ENCODE results near the gene RRM1. TPM values are rescaled to one million over a fixed set of nuclear protein-coding genes. Genes with fewer than 3 reads are reported as not detected.
A peak's percentile ranks its signal among the peaks of the same experiment; 100 is the strongest.

The RRM1 gene
- total RNA-seq, 1 donor from 2014 or later, result 34.1 TPM

DNA sequence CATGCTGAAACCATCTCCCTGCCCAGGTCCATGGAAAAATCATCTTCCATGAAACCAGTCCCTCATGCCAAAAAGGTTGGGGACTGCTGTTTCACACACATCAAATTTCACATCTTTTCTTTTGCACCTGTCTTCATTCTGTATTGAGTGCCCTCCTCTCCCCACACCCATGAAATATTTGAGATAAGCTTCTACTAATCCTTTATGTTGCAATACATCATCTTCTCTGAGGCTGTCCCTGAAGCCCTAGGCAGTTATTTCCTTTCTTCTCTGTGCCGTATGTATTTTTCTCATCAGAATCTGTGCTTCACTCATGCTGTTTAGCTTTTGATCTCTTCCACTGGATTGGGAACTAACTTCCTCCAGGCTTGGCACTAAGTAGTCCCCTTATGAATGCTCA, 40.0 kb upstream of the RRM1 start:
- DNase-seq (ENCODE audit: low spot score), result no peak
- Mint-ChIP-seq H3K9me3 (ENCODE audit: low read depth) (no peaks in the 10 kb centered on the region), H3K4me3 (ENCODE audit: unreplicated experiment) (no peak overlapping the region), H3K36me3 (ENCODE audit: low read depth) (peaks cover 6% of the 10 kb centered on the region), H3K27me3 (ENCODE audit: low read depth) (no peaks in the 10 kb centered on the region), H3K27ac (ENCODE audit: unreplicated experiment) (no peak overlapping the region), H3K4me1 (ENCODE audit: low read depth) (peaks cover 7% of the 10 kb centered on the region)
- TF ChIP-seq, protein P1, sequence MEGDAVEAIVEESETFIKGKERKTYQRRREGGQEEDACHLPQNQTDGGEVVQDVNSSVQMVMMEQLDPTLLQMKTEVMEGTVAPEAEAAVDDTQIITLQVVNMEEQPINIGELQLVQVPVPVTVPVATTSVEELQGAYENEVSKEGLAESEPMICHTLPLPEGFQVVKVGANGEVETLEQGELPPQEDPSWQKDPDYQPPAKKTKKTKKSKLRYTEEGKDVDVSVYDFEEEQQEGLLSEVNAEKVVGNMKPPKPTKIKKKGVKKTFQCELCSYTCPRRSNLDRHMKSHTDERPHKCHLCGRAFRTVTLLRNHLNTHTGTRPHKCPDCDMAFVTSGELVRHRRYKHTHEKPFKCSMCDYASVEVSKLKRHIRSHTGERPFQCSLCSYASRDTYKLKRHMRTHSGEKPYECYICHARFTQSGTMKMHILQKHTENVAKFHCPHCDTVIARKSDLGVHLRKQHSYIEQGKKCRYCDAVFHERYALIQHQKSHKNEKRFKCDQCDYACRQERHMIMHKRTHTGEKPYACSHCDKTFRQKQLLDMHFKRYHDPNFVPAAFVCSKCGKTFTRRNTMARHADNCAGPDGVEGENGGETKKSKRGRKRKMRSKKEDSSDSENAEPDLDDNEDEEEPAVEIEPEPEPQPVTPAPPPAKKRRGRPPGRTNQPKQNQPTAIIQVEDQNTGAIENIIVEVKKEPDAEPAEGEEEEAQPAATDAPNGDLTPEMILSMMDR (IDR thresholded peaks at IDR 0.05), result no peak

DNA sequence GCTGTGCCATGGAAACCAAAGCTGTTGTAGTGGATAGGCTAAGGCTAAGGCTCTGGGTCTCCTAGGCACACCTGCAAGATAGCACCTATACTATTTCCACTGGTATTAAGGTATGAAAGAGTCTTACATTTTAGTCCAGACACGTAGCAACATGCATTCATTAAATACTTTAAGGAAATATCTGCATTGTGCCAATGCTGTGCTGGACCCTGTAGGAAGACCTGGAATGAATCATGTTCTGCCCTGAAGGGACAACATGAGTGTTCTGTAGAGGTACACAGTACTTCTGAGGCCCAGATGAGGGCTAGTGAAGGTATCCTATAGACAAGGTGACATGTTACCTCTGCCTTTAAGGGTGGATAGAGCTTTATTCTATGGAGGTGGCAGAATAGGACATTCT, 35.2 kb upstream of the RRM1 start:
- Mint-ChIP-seq H3K9me3 (ENCODE audit: low read depth) (no peaks in the 10 kb centered on the region), H3K36me3 (ENCODE audit: low read depth) (peaks cover 5% of the 10 kb centered on the region), H3K4me3 (ENCODE audit: unreplicated experiment) (no peak overlapping the region), H3K4me1 (ENCODE audit: low read depth) (peaks cover 19% of the 10 kb centered on the region), H3K27me3 (ENCODE audit: low read depth) (no peaks in the 10 kb centered on the region), H3K27ac (ENCODE audit: unreplicated experiment) (no peak overlapping the region)
- TF ChIP-seq, protein P1 (IDR thresholded peaks at IDR 0.05), result no peak
- DNase-seq (ENCODE audit: low spot score), result no peak

DNA sequence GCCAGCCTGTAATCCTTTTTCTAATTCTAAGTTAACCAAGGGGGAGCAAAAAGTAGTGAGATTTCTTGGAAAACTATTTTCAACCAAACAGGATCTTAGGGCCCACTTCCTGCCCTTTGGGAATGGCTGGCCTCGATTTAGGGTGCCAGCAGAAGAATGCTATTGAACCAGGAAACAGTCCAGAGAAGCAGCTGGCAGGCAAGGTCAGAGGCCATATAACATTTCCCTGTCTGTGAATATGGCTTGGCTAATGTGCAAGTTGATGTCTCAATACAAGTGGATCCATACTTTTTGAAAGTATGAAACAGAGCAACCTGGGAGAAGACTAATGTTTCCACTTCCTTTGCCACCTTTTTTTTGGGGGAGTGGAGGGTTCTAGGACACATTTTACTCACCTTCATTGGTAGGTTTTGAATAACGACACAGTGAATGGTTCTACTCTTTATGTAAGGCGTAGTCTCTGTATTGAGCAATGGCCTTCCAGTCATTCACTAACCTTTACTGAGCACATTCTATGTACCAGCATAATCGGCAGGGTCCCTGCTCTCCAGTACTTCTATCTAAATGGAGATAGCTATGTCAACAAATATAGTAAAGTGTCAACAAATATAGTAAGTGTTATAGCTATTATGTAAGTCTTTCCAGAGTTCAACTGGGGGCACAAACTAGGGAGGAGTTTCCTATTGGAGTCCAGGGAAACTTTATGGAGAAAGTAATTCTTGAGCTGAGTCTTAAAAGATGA, 34.2 kb upstream of the RRM1 start:
- TF ChIP-seq, protein P1 (IDR thresholded peaks at IDR 0.05), result no peak
- Mint-ChIP-seq H3K27ac (ENCODE audit: unreplicated experiment) (no peak overlapping the region), H3K4me1 (ENCODE audit: low read depth) (peaks cover 20% of the 10 kb centered on the region), H3K9me3 (ENCODE audit: low read depth) (no peaks in the 10 kb centered on the region), H3K36me3 (ENCODE audit: low read depth) (peaks cover 5% of the 10 kb centered on the region), H3K4me3 (ENCODE audit: unreplicated experiment) (no peak overlapping the region), H3K27me3 (ENCODE audit: low read depth) (no peaks in the 10 kb centered on the region)
- DNase-seq (ENCODE audit: low spot score), result no peak

DNA sequence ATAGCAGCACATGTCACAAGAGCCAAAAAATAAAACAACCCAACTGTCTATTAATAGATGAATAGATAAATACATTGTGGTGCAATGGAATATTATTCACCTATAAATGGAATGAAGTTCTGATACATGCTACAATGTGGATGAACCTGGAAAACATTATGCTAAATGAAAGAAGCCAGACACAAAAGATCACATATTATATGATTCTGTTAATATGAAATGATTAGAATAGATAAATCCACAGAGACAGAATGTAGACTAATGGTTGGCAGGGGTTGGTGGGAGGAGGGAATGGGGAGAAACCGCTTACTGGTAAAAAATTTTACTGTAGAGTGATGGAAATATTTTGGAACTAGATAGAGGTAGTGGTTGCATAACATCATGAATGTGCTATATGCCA, 32.9 kb upstream of the RRM1 start:
- H3K9me3 Mint-ChIP-seq (ENCODE audit: low read depth), result no peaks in the 10 kb centered on the region
- peaks cover 20% of the 10 kb centered on the region for H3K4me1 Mint-ChIP-seq (ENCODE audit: low read depth)
- H3K27me3 Mint-ChIP-seq (ENCODE audit: low read depth), result no peaks in the 10 kb centered on the region
- H3K27ac Mint-ChIP-seq (ENCODE audit: unreplicated experiment), result no peak overlapping the region
- TF ChIP-seq, protein P1 (IDR thresholded peaks at IDR 0.05), result no peak
- H3K36me3 Mint-ChIP-seq (ENCODE audit: low read depth), result peaks cover 5% of the 10 kb centered on the region
- DNase-seq (ENCODE audit: low spot score), result no peak
- no peak overlapping the region for H3K4me3 Mint-ChIP-seq (ENCODE audit: unreplicated experiment)

DNA sequence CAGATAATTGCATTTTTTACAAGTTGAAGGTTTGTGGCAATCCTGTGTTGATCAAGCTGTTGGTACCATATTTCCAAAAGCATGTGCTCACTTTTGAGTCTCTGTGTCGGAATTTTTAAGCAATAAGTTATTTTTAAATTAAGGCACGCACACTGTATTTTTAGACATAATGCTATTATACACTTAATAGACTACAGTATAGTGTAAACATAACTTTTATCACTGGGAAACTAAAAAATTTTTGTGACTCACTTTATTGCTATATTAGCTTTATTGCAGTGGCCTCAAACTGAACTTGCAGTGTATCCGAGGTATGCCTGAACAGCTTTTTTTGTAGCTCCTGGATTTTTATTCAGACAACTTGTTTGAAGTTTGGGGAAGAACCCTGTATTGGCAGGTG, 31.3 kb upstream of the RRM1 start:
- Mint-ChIP-seq H3K4me3 (ENCODE audit: unreplicated experiment) (no peak overlapping the region), H3K27me3 (ENCODE audit: low read depth) (no peaks in the 10 kb centered on the region), H3K9me3 (ENCODE audit: low read depth) (no peaks in the 10 kb centered on the region), H3K4me1 (ENCODE audit: low read depth) (peaks cover 14% of the 10 kb centered on the region), H3K27ac (ENCODE audit: unreplicated experiment) (peak overlapping the region; percentile 36), H3K36me3 (ENCODE audit: low read depth) (peaks cover 5% of the 10 kb centered on the region)
- TF ChIP-seq, protein P1 (IDR thresholded peaks at IDR 0.05), result no peak
- DNase-seq (ENCODE audit: low spot score), result no peak

Measured in chondrocyte (in vitro differentiated cells).